OCI-LY3 (cell line): ENCODE measurements around the gene AIPL1.

Source experiments
- H2AFZ ChIP-seq: fragments of 200-600, 300-600 bp; shearing (Covaris generic); 2 replicates; pipeline ENCODE4 v1.6.0; 2014; ENCODE audit warnings: antibody characterized with exemption, low read depth, low read length
- H3K27ac ChIP-seq: fragments of 200-600, 300-600 bp; sonication (generic); 2 replicates; pipeline ENCODE4 v1.5.1; 2014; ENCODE audit warnings: mild to moderate bottlenecking, low read length, moderate library complexity, mixed read lengths
- H3K27me3 ChIP-seq: fragments of 200-600, 300-600 bp; sonication (generic); 2 replicates; pipeline ENCODE4 v1.6.1; 2014; ENCODE audit warnings: low read depth, low read length, mixed read lengths
- H3K36me3 ChIP-seq: fragments of 200-600, 300-600 bp; sonication (generic); replicated peaks from 2 replicates; pipeline ENCODE3; 2014; ENCODE audit warnings: low read depth, low read length, mixed read lengths
- H3K4me1 ChIP-seq: fragments of 300-600, 200-600 bp; sonication (generic); 2 replicates; pipeline ENCODE4 v1.6.1; 2014; ENCODE audit warnings: low read length, mixed read lengths
- H3K4me2 ChIP-seq: fragments of 200-600, 300-600 bp; sonication (generic); 2 replicates; pipeline ENCODE4 v1.6.1; 2014; ENCODE audit warnings: low read length, mixed read lengths
- H3K4me3 ChIP-seq: fragments of 300-600, 200-600 bp; sonication (generic); 2 replicates; pipeline ENCODE4 v1.5.1; 2014; ENCODE audit warnings: antibody characterized with exemption, mild to moderate bottlenecking, low read length, moderate library complexity
- H3K79me2 ChIP-seq: fragments of 300-600, 200-600 bp; shearing (Covaris generic); 2 replicates; pipeline ENCODE4 v1.6.1; 2014; ENCODE audit warnings: mild to moderate bottlenecking, low read length, mixed read lengths
- H3K9ac ChIP-seq: fragments of 300-600, 200-600 bp; shearing (Covaris generic); 2 replicates; pipeline ENCODE4 v1.6.0; 2014; ENCODE audit warnings: mild to moderate bottlenecking, low read length, moderate library complexity
- H3K9me3 ChIP-seq: fragments of 200-600, 300-600 bp; shearing (Covaris generic); 2 replicates; pipeline ENCODE4 v1.6.1; 2014; ENCODE audit warnings: low read length, mixed read lengths; ENCODE audit not compliant: insufficient read depth
- H4K20me1 ChIP-seq: fragments of 200-600, 300-600 bp; sonication (generic); 2 replicates; pipeline ENCODE4 v1.6.1; 2016; ENCODE audit warnings: low read length, mixed read lengths; ENCODE audit not compliant: insufficient read depth
- EZH2phosphoT487 ChIP-seq: fragments of 200-600 bp; shearing (Covaris generic); IDR thresholded peaks from 2 replicates; pipeline ENCODE4 v1.6.1; 2018; ENCODE audit warnings: antibody characterized with exemption, mixed run types, low read depth
- TF ChIP-seq, protein P1 (sequence below): fragments of 200-600, 300-600 bp; sonication (generic); IDR thresholded peaks from 2 replicates; pipeline ENCODE4 v1.5.1; 2014; ENCODE audit warnings: antibody characterized with exemption, low read length, low read depth

AIPL1 gene

DNA sequence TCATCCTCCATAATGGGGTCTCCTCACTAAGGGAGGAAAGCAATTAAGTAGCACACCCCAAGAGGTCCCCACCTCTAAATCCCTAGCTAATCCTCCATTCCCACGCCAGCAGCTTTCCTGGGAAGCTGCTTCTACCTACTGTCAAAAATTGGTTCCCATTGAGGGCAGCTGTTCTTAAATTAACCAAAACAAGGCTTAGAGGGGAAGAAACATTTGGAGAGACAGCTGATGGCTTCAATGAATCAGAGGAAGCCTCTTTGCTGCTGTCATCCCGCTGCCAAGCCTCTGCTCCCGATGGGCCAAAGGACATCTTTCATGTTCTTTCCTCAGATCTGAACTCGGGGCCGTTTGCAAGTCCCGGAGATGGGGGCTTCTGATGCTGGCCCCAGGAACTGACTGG is 26.6 kb downstream of the AIPL1 start:
- no peaks in the 10 kb centered on the region for H4K20me1 ChIP-seq
- TF ChIP-seq, protein P1, sequence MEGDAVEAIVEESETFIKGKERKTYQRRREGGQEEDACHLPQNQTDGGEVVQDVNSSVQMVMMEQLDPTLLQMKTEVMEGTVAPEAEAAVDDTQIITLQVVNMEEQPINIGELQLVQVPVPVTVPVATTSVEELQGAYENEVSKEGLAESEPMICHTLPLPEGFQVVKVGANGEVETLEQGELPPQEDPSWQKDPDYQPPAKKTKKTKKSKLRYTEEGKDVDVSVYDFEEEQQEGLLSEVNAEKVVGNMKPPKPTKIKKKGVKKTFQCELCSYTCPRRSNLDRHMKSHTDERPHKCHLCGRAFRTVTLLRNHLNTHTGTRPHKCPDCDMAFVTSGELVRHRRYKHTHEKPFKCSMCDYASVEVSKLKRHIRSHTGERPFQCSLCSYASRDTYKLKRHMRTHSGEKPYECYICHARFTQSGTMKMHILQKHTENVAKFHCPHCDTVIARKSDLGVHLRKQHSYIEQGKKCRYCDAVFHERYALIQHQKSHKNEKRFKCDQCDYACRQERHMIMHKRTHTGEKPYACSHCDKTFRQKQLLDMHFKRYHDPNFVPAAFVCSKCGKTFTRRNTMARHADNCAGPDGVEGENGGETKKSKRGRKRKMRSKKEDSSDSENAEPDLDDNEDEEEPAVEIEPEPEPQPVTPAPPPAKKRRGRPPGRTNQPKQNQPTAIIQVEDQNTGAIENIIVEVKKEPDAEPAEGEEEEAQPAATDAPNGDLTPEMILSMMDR, result no peak
- TF ChIP-seq EZH2phosphoT487, result no peak
- H3K4me1 ChIP-seq, result no peaks in the 10 kb centered on the region
- no peak overlapping the region for H3K4me3 ChIP-seq
- no peak overlapping the region for H2AFZ ChIP-seq
- no peak overlapping the region for H3K9ac ChIP-seq
- H3K36me3 ChIP-seq, result no peaks in the 10 kb centered on the region
- no peaks in the 10 kb centered on the region for H3K27me3 ChIP-seq
- H3K27ac ChIP-seq, result no peak overlapping the region
- H3K4me2 ChIP-seq, result no peak overlapping the region
- H3K79me2 ChIP-seq, result no peaks in the 10 kb centered on the region
- no peaks in the 10 kb centered on the region for H3K9me3 ChIP-seq

- TF ChIP-seq EZH2phosphoT487, result no peak
- TF ChIP-seq, protein P1, result no peak
- no peaks in the 10 kb centered on the region for H3K9me3 ChIP-seq
- no peaks in the 10 kb centered on the region for H3K27me3 ChIP-seq
- H3K27ac ChIP-seq, result no peak overlapping the region
- no peaks in the 10 kb centered on the region for H3K4me1 ChIP-seq
- H4K20me1 ChIP-seq, result no peaks in the 10 kb centered on the region
- H3K4me3 ChIP-seq, result no peak overlapping the region
- H3K36me3 ChIP-seq, result no peaks in the 10 kb centered on the region
- no peak overlapping the region for H2AFZ ChIP-seq
- no peaks in the 10 kb centered on the region for H3K79me2 ChIP-seq
- no peak overlapping the region for H3K9ac ChIP-seq
- no peak overlapping the region for H3K4me2 ChIP-seq
These were observed 32.7 kb downstream of the AIPL1 start for GRCh38 chr17:6402258-6402657.

- Histone ChIP-seq H3K79me2 (no peaks in the 10 kb centered on the region), H3K27ac (no peak overlapping the region), H3K27me3 (no peaks in the 10 kb centered on the region), H3K4me2 (no peak overlapping the region), H3K9ac (no peak overlapping the region), H3K4me1 (no peaks in the 10 kb centered on the region), H4K20me1 (no peaks in the 10 kb centered on the region), H3K36me3 (no peaks in the 10 kb centered on the region), H3K4me3 (no peak overlapping the region), H3K9me3 (no peaks in the 10 kb centered on the region), H2AFZ (no peak overlapping the region)
- no peak for TF ChIP-seq EZH2phosphoT487
- TF ChIP-seq, protein P1, result no peak
These were observed 36.0 kb downstream of the AIPL1 start for GRCh38 chr17:6398955-6399354.

DNA sequence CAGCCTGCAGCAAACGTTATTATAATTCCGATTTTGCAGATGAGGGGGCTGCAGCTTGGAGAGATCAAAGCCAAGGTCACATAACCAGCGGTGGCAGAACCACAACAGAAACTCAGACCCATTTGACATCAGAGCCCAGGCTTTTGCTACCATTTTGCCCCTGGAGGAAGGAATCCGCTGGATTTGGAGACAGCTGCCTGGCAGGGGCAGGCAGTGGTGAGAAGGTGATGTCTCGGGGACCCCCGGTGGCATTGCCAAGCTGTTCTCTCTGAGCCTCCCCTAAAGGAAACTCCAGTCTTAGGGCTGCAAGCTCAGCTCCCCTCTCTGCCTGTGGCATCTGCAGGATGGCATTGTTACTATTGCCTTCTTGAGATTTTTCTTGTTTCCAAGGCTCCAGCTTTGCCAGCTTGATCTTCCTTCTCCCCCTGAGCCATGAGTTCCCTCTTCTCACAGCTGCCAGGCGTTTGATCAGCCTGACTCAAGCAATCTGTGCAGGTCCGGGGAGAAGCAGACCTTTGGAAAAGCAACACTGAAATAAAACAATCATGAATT is 40.8 kb downstream of the AIPL1 start:
- Histone ChIP-seq H3K27ac (no peak overlapping the region), H2AFZ (no peak overlapping the region), H3K4me3 (no peak overlapping the region), H3K4me1 (no peaks in the 10 kb centered on the region), H3K36me3 (no peaks in the 10 kb centered on the region), H3K79me2 (no peaks in the 10 kb centered on the region), H3K9me3 (no peaks in the 10 kb centered on the region), H3K27me3 (no peaks in the 10 kb centered on the region), H3K4me2 (no peak overlapping the region), H4K20me1 (no peaks in the 10 kb centered on the region), H3K9ac (no peak overlapping the region)
- no peak for TF ChIP-seq EZH2phosphoT487
- TF ChIP-seq, protein P1, result no peak
